A204.1 (cell line): Measurements from ENCODE around the gene C1orf87.
A peak's percentile ranks its signal among the peaks of the same experiment; 100 is the strongest.

Experiments used
- FAIRE-seq: peaks from 2 replicates; lab custom pipeline; 2012; peaks lifted over from hg19 to GRCh38; lab: Jason Lieb, UNC

Gene C1orf87

GRCh38 chr1:60073605-60074278 lies at the start of gene C1orf87:
TSS of gene C1orf87 (minus strand) at chr1:60073770. CDS start at chr1:60072643, 1,127 bp downstream.
- no peak for FAIRE-seq

- no peak for FAIRE-seq
Measured at GRCh38 chr1:60118085-60118484, 44.5 kb upstream of the C1orf87 start.

- no peak for FAIRE-seq
Measured at GRCh38 chr1:60114745-60115318, 41.3 kb upstream of the C1orf87 start.

- no peak for FAIRE-seq
Measured at GRCh38 chr1:60113596-60113995, 40.0 kb upstream of the C1orf87 start.

- FAIRE-seq: no peak
Measured at GRCh38 chr1:60113028-60113427, 39.5 kb upstream of the C1orf87 start.

- FAIRE-seq: no peak
Measured at GRCh38 chr1:60111716-60112115, 38.1 kb upstream of the C1orf87 start.

GRCh38 chr1:60111118-60111517 lies 37.5 kb upstream of the C1orf87 start:
- FAIRE-seq: no peak

- FAIRE-seq: no peak
Measured at GRCh38 chr1:60108196-60108595, 34.6 kb upstream of the C1orf87 start.

GRCh38 chr1:60103186-60103585 lies 29.6 kb upstream of the C1orf87 start:
- FAIRE-seq: no peak

GRCh38 chr1:60102267-60103061 lies 28.9 kb upstream of the C1orf87 start:
- FAIRE-seq: no peak

- no peak for FAIRE-seq
Measured at GRCh38 chr1:60101516-60101915, 27.9 kb upstream of the C1orf87 start.

GRCh38 chr1:60091195-60091715 lies 17.7 kb upstream of the C1orf87 start:
- no peak for FAIRE-seq

- FAIRE-seq: no peak
Measured at GRCh38 chr1:60090655-60091054, 17.1 kb upstream of the C1orf87 start.

- FAIRE-seq: peak; percentile 39
Measured at GRCh38 chr1:60088620-60089155, 15.1 kb upstream of the C1orf87 start.

GRCh38 chr1:60087681-60088080 lies 14.1 kb upstream of the C1orf87 start:
- no peak for FAIRE-seq

- no peak for FAIRE-seq
Measured at GRCh38 chr1:60078182-60078581, 4.6 kb upstream of the C1orf87 start.

GRCh38 chr1:60071296-60071695 lies 2.3 kb downstream of the C1orf87 start:
- FAIRE-seq: no peak

- FAIRE-seq: no peak
Measured at GRCh38 chr1:60069691-60070090, 3.9 kb downstream of the C1orf87 start.

GRCh38 chr1:60068393-60069045 lies 5.1 kb downstream of the C1orf87 start:
- no peak for FAIRE-seq

- FAIRE-seq: no peak
Measured at GRCh38 chr1:60066001-60066400, 7.6 kb downstream of the C1orf87 start.

- FAIRE-seq: no peak
Measured at GRCh38 chr1:60065199-60065598, 8.4 kb downstream of the C1orf87 start.

GRCh38 chr1:60063561-60063960 lies 10.0 kb downstream of the C1orf87 start:
- no peak for FAIRE-seq
